ENCODE data around the gene CLCA1. TPM values are rescaled to one million over a fixed set of nuclear protein-coding genes. Genes with fewer than 3 reads are reported as not detected.

Gene CLCA1
- total RNA-seq, 1 experiment from 2014 or later = not detected

DNA sequence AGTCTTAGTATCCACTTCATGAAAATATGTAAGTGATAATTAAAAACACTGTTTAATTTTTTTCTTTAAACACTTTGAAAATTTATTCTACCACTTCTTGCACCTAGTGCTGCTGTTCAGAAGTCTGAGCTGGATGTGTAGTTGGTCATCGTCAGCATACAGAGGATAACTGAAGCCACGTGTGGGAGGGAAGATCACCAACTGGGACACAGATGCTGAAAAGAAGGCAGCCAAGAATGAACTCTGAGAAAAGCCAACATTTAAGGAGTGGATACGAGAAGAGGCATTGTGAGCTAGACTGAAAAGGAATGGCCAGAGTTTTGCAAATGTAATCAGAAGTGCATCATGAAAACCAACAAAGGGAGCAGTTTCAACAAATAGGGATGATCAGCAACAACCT lies 53.5 kb downstream of the CLCA1 start:
- DNase-seq (ENCODE audit: low spot score) = no peak
- no peak for TF ChIP-seq EZH2 (IDR thresholded peaks at IDR 0.05; ENCODE audit: borderline replicate concordance, low read depth, low read length, poor library complexity, severe bottlenecking)
- TF ChIP-seq, protein P1, sequence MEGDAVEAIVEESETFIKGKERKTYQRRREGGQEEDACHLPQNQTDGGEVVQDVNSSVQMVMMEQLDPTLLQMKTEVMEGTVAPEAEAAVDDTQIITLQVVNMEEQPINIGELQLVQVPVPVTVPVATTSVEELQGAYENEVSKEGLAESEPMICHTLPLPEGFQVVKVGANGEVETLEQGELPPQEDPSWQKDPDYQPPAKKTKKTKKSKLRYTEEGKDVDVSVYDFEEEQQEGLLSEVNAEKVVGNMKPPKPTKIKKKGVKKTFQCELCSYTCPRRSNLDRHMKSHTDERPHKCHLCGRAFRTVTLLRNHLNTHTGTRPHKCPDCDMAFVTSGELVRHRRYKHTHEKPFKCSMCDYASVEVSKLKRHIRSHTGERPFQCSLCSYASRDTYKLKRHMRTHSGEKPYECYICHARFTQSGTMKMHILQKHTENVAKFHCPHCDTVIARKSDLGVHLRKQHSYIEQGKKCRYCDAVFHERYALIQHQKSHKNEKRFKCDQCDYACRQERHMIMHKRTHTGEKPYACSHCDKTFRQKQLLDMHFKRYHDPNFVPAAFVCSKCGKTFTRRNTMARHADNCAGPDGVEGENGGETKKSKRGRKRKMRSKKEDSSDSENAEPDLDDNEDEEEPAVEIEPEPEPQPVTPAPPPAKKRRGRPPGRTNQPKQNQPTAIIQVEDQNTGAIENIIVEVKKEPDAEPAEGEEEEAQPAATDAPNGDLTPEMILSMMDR (conservative IDR thresholded peaks at IDR 0.05; ENCODE audit: low read depth, low read length) = no peak
- Histone ChIP-seq H3K4me3 (ENCODE audit: low read depth, low read length, poor library complexity, severe bottlenecking) (no peak overlapping the region), H3K27ac (ENCODE audit: low read depth, low read length, poor library complexity, severe bottlenecking) (no peak overlapping the region), H3K27me3 (replicated peaks; ENCODE audit: insufficient read depth, low read depth, low read length, poor library complexity) (no peaks in the 10 kb centered on the region), H3K4me1 (ENCODE audit: insufficient read depth, low read length, poor library complexity, severe bottlenecking) (no peaks in the 10 kb centered on the region), H3K36me3 (ENCODE audit: insufficient read depth, low read length, poor library complexity, severe bottlenecking) (no peaks in the 10 kb centered on the region), H3K9me3 (ENCODE audit: low read depth, low read length, poor library complexity, severe bottlenecking) (no peaks in the 10 kb centered on the region)
- CTCF ChIA-PET = no interaction called here
- BruUV-seq (replicated peaks) = no TSS peak
- intact Hi-C loops (cut with micrococcal nuclease; ENCODE audit: unreplicated experiment) = no loop called here
- POLR2A ChIA-PET (ENCODE audit: low non-redundant PET) = no interaction called here

DNA sequence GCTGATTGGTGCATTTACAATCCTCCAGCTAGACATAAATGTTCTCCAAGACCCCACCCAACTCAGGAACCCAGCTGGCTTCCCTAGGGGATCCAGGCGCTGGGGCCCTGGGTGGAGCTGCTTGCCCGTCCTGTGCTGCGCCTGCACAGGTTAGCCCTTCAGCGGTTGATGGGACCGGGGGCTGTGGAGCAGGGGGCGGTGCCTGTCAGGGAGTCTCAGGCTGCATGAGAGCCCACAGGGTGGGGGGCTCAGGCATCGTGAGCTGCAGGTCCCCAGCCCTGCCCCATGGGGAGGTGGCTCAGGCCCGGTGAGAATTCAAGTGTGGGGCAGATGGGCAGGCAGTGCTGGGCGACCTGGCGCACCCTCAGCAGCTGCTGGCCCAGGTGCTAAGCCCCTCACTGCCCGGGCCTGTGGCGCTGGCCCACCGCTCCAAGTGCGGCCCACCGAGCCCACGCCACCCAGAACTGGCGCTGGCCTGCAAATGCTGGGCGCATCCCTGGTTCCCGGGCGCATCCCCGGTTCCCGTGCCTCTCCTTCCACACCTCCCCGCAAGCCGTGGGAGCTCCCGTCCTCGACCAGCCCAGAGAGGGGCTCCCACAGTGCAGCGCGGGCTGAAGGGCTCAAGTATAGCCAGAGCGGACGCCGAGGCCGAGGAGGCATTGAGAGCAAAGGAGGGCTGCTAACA lies 55.1 kb downstream of the CLCA1 start:
- POLR2A ChIA-PET (ENCODE audit: low non-redundant PET) = no interaction called here
- H3K4me3 ChIP-seq (ENCODE audit: low read depth, low read length, poor library complexity, severe bottlenecking) = no peak overlapping the region
- no peaks in the 10 kb centered on the region for H3K9me3 ChIP-seq (ENCODE audit: low read depth, low read length, poor library complexity, severe bottlenecking)
- H3K27ac ChIP-seq (ENCODE audit: low read depth, low read length, poor library complexity, severe bottlenecking) = no peak overlapping the region
- H3K27me3 ChIP-seq (replicated peaks; ENCODE audit: insufficient read depth, low read depth, low read length, poor library complexity) = no peaks in the 10 kb centered on the region
- no peak for TF ChIP-seq EZH2 (IDR thresholded peaks at IDR 0.05; ENCODE audit: borderline replicate concordance, low read depth, low read length, poor library complexity, severe bottlenecking)
- TF ChIP-seq, protein P1 (conservative IDR thresholded peaks at IDR 0.05; ENCODE audit: low read depth, low read length) = no peak
- no peaks in the 10 kb centered on the region for H3K4me1 ChIP-seq (ENCODE audit: insufficient read depth, low read length, poor library complexity, severe bottlenecking)
- CTCF ChIA-PET = no interaction called here
- BruUV-seq (replicated peaks) = no TSS peak
- no peaks in the 10 kb centered on the region for H3K36me3 ChIP-seq (ENCODE audit: insufficient read depth, low read length, poor library complexity, severe bottlenecking)
- DNase-seq (ENCODE audit: low spot score) = no peak
- intact Hi-C loops (cut with micrococcal nuclease; ENCODE audit: unreplicated experiment) = no loop called here

DNA sequence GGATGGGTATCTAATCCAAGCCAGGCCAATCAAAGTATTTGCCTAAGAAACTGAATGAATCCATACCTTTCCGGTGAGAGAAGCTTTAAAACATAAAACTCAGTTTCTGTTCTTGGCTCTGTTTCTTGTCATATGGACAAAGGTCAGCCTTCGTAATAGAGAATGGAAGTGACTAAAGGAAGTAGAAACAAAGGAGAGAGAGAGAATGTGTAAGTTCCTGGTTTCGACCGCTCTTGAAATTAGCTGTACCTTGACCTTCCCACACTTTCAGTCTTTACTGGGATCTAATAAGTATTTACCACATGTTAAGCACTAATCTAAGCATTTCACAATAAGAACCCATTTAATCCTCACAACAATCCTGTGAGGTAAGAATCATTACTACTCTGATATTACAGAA lies 58.6 kb downstream of the CLCA1 start:
- Histone ChIP-seq H3K27ac (ENCODE audit: low read depth, low read length, poor library complexity, severe bottlenecking) (no peak overlapping the region), H3K36me3 (ENCODE audit: insufficient read depth, low read length, poor library complexity, severe bottlenecking) (no peaks in the 10 kb centered on the region), H3K4me3 (ENCODE audit: low read depth, low read length, poor library complexity, severe bottlenecking) (no peak overlapping the region), H3K4me1 (ENCODE audit: insufficient read depth, low read length, poor library complexity, severe bottlenecking) (peaks cover 9% of the 10 kb centered on the region), H3K27me3 (replicated peaks; ENCODE audit: insufficient read depth, low read depth, low read length, poor library complexity) (no peaks in the 10 kb centered on the region), H3K9me3 (ENCODE audit: low read depth, low read length, poor library complexity, severe bottlenecking) (no peaks in the 10 kb centered on the region)
- TF ChIP-seq, protein P1 (conservative IDR thresholded peaks at IDR 0.05; ENCODE audit: low read depth, low read length) = no peak
- TF ChIP-seq EZH2 (IDR thresholded peaks at IDR 0.05; ENCODE audit: borderline replicate concordance, low read depth, low read length, poor library complexity, severe bottlenecking) = no peak
- BruUV-seq (replicated peaks) = no TSS peak
- ChIA-PET POLR2A (ENCODE audit: low non-redundant PET) (no interaction called here), CTCF (no interaction called here)
- intact Hi-C loops (cut with micrococcal nuclease; ENCODE audit: unreplicated experiment) = no loop called here
- DNase-seq (ENCODE audit: low spot score) = no peak
